Measurements from ENCODE around the gene SORBS2.

The SORBS2 gene

GRCh38 chr4:185730849-185731608, 81.0 kb downstream of the SORBS2 start:
- Histone ChIP-seq H3K27ac (peak overlapping the region; percentile 77), H3K36me3 (replicated peaks) (peaks cover 10% of the 10 kb centered on the region), H3K27me3 (replicated peaks) (no peaks in the 10 kb centered on the region), H3K4me3 (ENCODE audit: low read depth, low read length) (no peak overlapping the region)
- no peak for DNase-seq
- in situ Hi-C loops (cut with HindIII; ENCODE audit: low pct_ligation_motif_present, low sequenced_read_pairs), result no loop called here
- no peak for TF ChIP-seq CTCF (IDR thresholded peaks at IDR 0.05; ENCODE audit: low read depth, low read length, missing control alignments)

- in situ Hi-C loops (cut with HindIII; ENCODE audit: low pct_ligation_motif_present, low sequenced_read_pairs), result no loop called here
These were observed 81.6 kb downstream of the SORBS2 start for GRCh38 chr4:185730387-185730786.

GRCh38 chr4:185729391-185729804, 82.6 kb downstream of the SORBS2 start:
- peaks cover 10% of the 10 kb centered on the region for H3K36me3 ChIP-seq (replicated peaks)
- H3K27ac ChIP-seq, result peak overlapping the region; percentile 25
- H3K4me3 ChIP-seq (ENCODE audit: low read depth, low read length), result no peak overlapping the region
- no peak for DNase-seq
- H3K27me3 ChIP-seq (replicated peaks), result no peaks in the 10 kb centered on the region
- TF ChIP-seq CTCF (IDR thresholded peaks at IDR 0.05; ENCODE audit: low read depth, low read length, missing control alignments), result no peak
- in situ Hi-C loops (cut with HindIII; ENCODE audit: low pct_ligation_motif_present, low sequenced_read_pairs), result no loop called here

More at GRCh38 chr4:185730387-185730786, 81.6 kb downstream of the SORBS2 start:
- Histone ChIP-seq H3K27ac (peak overlapping the region; percentile 77), H3K36me3 (replicated peaks) (peaks cover 10% of the 10 kb centered on the region), H3K27me3 (replicated peaks) (no peaks in the 10 kb centered on the region), H3K4me3 (ENCODE audit: low read depth, low read length) (no peak overlapping the region)
- no peak for TF ChIP-seq CTCF (IDR thresholded peaks at IDR 0.05; ENCODE audit: low read depth, low read length, missing control alignments)
- peak; percentile 67 for DNase-seq

GRCh38 chr4:185728893-185729292, 83.1 kb downstream of the SORBS2 start:
- TF ChIP-seq CTCF (IDR thresholded peaks at IDR 0.05; ENCODE audit: low read depth, low read length, missing control alignments), result no peak
- no peak for DNase-seq
- Histone ChIP-seq H3K27me3 (replicated peaks) (no peaks in the 10 kb centered on the region), H3K27ac (no peak overlapping the region), H3K4me3 (ENCODE audit: low read depth, low read length) (no peak overlapping the region), H3K36me3 (replicated peaks) (peaks cover 10% of the 10 kb centered on the region)
- in situ Hi-C loops (cut with HindIII; ENCODE audit: low pct_ligation_motif_present, low sequenced_read_pairs), result no loop called here

GRCh38 chr4:185726931-185727330, 85.1 kb downstream of the SORBS2 start:
- DNase-seq, result peak; percentile 66
- H3K27ac ChIP-seq, result no peak overlapping the region
- TF ChIP-seq CTCF (IDR thresholded peaks at IDR 0.05; ENCODE audit: low read depth, low read length, missing control alignments), result no peak
- H3K27me3 ChIP-seq (replicated peaks), result no peaks in the 10 kb centered on the region
- no peaks in the 10 kb centered on the region for H3K36me3 ChIP-seq (replicated peaks)
- in situ Hi-C loops (cut with HindIII; ENCODE audit: low pct_ligation_motif_present, low sequenced_read_pairs), result no loop called here
- H3K4me3 ChIP-seq (ENCODE audit: low read depth, low read length), result no peak overlapping the region

Data from brain microvascular endothelial cell (primary cell).